Measurements from ENCODE around the gene STXBP5L.

GRCh38 chr3:121165397-121165837, 257.4 kb downstream of the STXBP5L start:
- TF ChIP-seq POLR2A (IDR thresholded peaks at IDR 0.05) (no peak), CTCF (IDR thresholded peaks at IDR 0.05) (no peak)
